GM19438 (cell line): ENCODE measurements around the gene ABCD4.
A peak's percentile ranks its signal among the peaks of the same experiment; 100 is the strongest.
"Not testable (repeated sequence)": the region's sequence is repeated elsewhere in the genome, so short reads cannot be mapped to it uniquely, and the experiment has no call there.

Source experiments
- ATAC-seq: cut with Tn5 transposase; IDR thresholded peaks from one replicate; pipeline ENCODE4 v1.9.1; 2021; ENCODE audit warnings: low read depth; ENCODE audit not compliant: unreplicated experiment

ABCD4 gene

GRCh38 chr14:74308695-74309094, 6.0 kb upstream of the ABCD4 start:
- ATAC-seq = no peak

GRCh38 chr14:74302152-74302628, 544 bp downstream of the ABCD4 start:
- ATAC-seq = peak; percentile 7

GRCh38 chr14:74301594-74302151, 1.1 kb downstream of the ABCD4 start:
- ATAC-seq = no peak

GRCh38 chr14:74299061-74299545, 3.6 kb downstream of the ABCD4 start:
- no peak for ATAC-seq

GRCh38 chr14:74297986-74298385, 4.7 kb downstream of the ABCD4 start:
- no peak for ATAC-seq

GRCh38 chr14:74296037-74296467, 6.7 kb downstream of the ABCD4 start:
- no peak for ATAC-seq

GRCh38 chr14:74293606-74294005, 9.1 kb downstream of the ABCD4 start:
- no peak for ATAC-seq

GRCh38 chr14:74292061-74292460, 10.7 kb downstream of the ABCD4 start:
- ATAC-seq = no peak

- no peak for ATAC-seq
Observed at GRCh38 chr14:74290415-74290814, 12.3 kb downstream of the ABCD4 start.

- ATAC-seq = no peak
Observed at GRCh38 chr14:74289801-74290200, 12.9 kb downstream of the ABCD4 start.

- ATAC-seq = no peak
Observed at GRCh38 chr14:74286736-74287135, 16.0 kb downstream of the ABCD4 start.

- ATAC-seq = no peak
Observed at GRCh38 chr14:74281069-74281468, 21.7 kb downstream of the ABCD4 start.

- no peak for ATAC-seq
Observed at GRCh38 chr14:74278080-74278479, 24.7 kb downstream of the ABCD4 start.

GRCh38 chr14:74275241-74275841, 27.4 kb downstream of the ABCD4 start:
- no peak for ATAC-seq

- no peak for ATAC-seq
Observed at GRCh38 chr14:74271365-74271764, 31.4 kb downstream of the ABCD4 start.

- ATAC-seq = not testable (repeated sequence)
Observed at GRCh38 chr14:74270382-74271177, 32.2 kb downstream of the ABCD4 start.

GRCh38 chr14:74267588-74267987, 35.1 kb downstream of the ABCD4 start:
- no peak for ATAC-seq

GRCh38 chr14:74265301-74265965, 37.3 kb downstream of the ABCD4 start:
- no peak for ATAC-seq

GRCh38 chr14:74263921-74264320, 38.8 kb downstream of the ABCD4 start:
- no peak for ATAC-seq

- ATAC-seq = no peak
Observed at GRCh38 chr14:74263181-74263580, 39.6 kb downstream of the ABCD4 start.

GRCh38 chr14:74262076-74262475, 40.7 kb downstream of the ABCD4 start:
- ATAC-seq = no peak
